ENCODE results near the gene EEF1A2. TPM values are rescaled to one million over a fixed set of nuclear protein-coding genes. Genes with fewer than 3 reads are reported as not detected.

The EEF1A2 gene
- total RNA-seq, 1 donor from 2014 or later = 37.6 TPM

DNA sequence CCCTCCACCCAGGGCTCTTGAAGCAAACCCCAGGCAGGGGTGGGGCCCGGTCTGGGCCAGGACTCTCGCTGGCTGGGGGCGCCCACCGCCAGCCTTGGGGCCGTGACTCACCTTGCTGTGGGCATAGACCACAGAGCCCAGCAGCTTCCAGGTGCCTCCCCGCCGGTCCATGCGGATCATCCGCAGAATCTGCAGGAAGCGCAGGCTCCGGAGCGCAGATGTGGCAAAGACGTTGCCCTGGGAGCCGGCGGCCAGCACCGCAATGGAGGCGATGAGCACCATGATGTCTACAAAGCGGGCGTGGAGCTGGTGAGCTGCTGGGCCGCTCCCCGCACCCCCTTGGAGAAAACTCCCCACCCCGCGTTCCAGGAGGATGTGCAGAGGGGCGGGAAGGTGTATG is 54.3 kb downstream of the EEF1A2 start:
- no peaks in the 10 kb centered on the region for H3K79me2 ChIP-seq (ENCODE audit: insufficient read depth, low read length)
- no peaks in the 10 kb centered on the region for H3K36me3 Mint-ChIP-seq (ENCODE audit: low read depth, unreplicated experiment)
- H3K4me1 ChIP-seq (ENCODE audit: insufficient read depth, low read length) = no peaks in the 10 kb centered on the region
- H4K20me1 ChIP-seq (ENCODE audit: insufficient read depth, low read length) = no peaks in the 10 kb centered on the region
- FAIRE-seq (no peak), DNase-seq (ENCODE audit: low read depth) (no peak)
- H3K4me3 ChIP-seq (ENCODE audit: insufficient read depth, low read depth, low read length) = no peak overlapping the region
- H2AFZ ChIP-seq (ENCODE audit: low read depth, low read length) = no peak overlapping the region
- H3K27me3 Mint-ChIP-seq (ENCODE audit: low read depth, unreplicated experiment) = peaks cover 17% of the 10 kb centered on the region
- no peaks in the 10 kb centered on the region for H3K4me1 Mint-ChIP-seq (ENCODE audit: low read depth, unreplicated experiment)
- H3K9ac ChIP-seq (ENCODE audit: low read length) = no peak overlapping the region
- no peak overlapping the region for H3K27ac Mint-ChIP-seq (ENCODE audit: unreplicated experiment)
- H3K4me2 ChIP-seq (ENCODE audit: low read length) = no peak overlapping the region
- no peak for TF ChIP-seq EZH2 (IDR thresholded peaks at IDR 0.05; ENCODE audit: insufficient read depth, low read length)
- TF ChIP-seq, protein P1, sequence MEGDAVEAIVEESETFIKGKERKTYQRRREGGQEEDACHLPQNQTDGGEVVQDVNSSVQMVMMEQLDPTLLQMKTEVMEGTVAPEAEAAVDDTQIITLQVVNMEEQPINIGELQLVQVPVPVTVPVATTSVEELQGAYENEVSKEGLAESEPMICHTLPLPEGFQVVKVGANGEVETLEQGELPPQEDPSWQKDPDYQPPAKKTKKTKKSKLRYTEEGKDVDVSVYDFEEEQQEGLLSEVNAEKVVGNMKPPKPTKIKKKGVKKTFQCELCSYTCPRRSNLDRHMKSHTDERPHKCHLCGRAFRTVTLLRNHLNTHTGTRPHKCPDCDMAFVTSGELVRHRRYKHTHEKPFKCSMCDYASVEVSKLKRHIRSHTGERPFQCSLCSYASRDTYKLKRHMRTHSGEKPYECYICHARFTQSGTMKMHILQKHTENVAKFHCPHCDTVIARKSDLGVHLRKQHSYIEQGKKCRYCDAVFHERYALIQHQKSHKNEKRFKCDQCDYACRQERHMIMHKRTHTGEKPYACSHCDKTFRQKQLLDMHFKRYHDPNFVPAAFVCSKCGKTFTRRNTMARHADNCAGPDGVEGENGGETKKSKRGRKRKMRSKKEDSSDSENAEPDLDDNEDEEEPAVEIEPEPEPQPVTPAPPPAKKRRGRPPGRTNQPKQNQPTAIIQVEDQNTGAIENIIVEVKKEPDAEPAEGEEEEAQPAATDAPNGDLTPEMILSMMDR (IDR thresholded peaks at IDR 0.05; ENCODE audit: insufficient read depth, low read depth, low read length) = no peak
- no peaks in the 10 kb centered on the region for H3K36me3 ChIP-seq (ENCODE audit: insufficient read depth, low read length)
- H3K9me3 ChIP-seq (ENCODE audit: insufficient read depth, low read depth, low read length) = no peaks in the 10 kb centered on the region
- peaks cover 2% of the 10 kb centered on the region for H3K27me3 ChIP-seq (ENCODE audit: insufficient read depth, low read length)
- H3K27ac ChIP-seq (ENCODE audit: low read depth, low read length) = no peak overlapping the region
- H3K9me3 Mint-ChIP-seq (ENCODE audit: unreplicated experiment) = no peaks in the 10 kb centered on the region
- no peak overlapping the region for H3K4me3 Mint-ChIP-seq (ENCODE audit: unreplicated experiment)

DNA sequence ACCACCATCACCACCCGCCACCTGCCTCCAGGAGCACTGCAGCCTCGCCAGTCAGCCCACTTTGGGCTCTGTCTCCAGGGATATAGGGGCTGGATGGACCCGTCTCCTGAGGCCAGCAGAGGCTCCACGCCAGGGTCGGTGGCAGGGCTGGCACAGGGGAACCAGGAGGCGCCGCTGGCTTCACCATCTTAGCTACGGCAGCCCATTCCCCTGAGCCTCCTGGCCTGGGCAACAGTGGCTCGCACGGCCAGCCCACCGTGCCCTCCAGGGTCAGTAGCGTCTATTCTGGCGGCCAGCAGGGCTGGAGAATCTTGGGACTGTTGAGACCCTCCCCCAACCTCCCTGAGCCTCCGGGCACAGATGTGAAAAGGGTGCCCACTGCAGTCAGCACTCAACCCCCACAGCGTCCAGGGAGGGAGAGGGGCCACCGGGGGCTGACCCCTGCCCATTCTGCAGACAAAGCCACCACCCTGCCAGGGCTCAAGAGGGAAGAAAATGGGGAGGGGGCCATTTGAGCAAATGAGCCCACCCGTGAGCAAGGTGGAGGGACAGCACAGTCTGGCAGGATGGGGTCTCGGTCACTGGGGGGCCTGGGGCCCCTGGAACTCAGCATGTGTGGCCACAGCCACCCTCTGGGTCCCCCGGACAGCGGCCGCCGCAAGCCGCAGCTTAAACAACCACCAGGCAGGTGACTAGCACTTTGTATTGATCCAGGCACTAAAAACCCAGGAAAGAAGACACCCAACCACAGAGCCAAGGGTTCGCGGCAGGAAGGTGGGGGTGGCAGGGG is 55.1 kb downstream of the EEF1A2 start:
- H3K79me2 ChIP-seq (ENCODE audit: insufficient read depth, low read length) = no peaks in the 10 kb centered on the region
- Mint-ChIP-seq H3K27me3 (ENCODE audit: low read depth, unreplicated experiment) (peaks cover 13% of the 10 kb centered on the region), H3K4me1 (ENCODE audit: low read depth, unreplicated experiment) (no peaks in the 10 kb centered on the region), H3K4me3 (ENCODE audit: unreplicated experiment) (no peak overlapping the region), H3K36me3 (ENCODE audit: low read depth, unreplicated experiment) (no peaks in the 10 kb centered on the region), H3K9me3 (ENCODE audit: unreplicated experiment) (no peaks in the 10 kb centered on the region), H3K27ac (ENCODE audit: unreplicated experiment) (no peak overlapping the region)
- no peak for FAIRE-seq
- no peaks in the 10 kb centered on the region for H3K9me3 ChIP-seq (ENCODE audit: insufficient read depth, low read depth, low read length)
- H3K4me1 ChIP-seq (ENCODE audit: insufficient read depth, low read length) = no peaks in the 10 kb centered on the region
- H3K27me3 ChIP-seq (ENCODE audit: insufficient read depth, low read length) = peaks cover 2% of the 10 kb centered on the region
- no peak overlapping the region for H3K4me2 ChIP-seq (ENCODE audit: low read length)
- no peaks in the 10 kb centered on the region for H4K20me1 ChIP-seq (ENCODE audit: insufficient read depth, low read length)
- no peak overlapping the region for H3K9ac ChIP-seq (ENCODE audit: low read length)
- H3K27ac ChIP-seq (ENCODE audit: low read depth, low read length) = no peak overlapping the region
- DNase-seq (ENCODE audit: low read depth) = no peak
- TF ChIP-seq EZH2 (IDR thresholded peaks at IDR 0.05; ENCODE audit: insufficient read depth, low read length) = no peak
- TF ChIP-seq, protein P1 (IDR thresholded peaks at IDR 0.05; ENCODE audit: insufficient read depth, low read depth, low read length) = no peak
- no peaks in the 10 kb centered on the region for H3K36me3 ChIP-seq (ENCODE audit: insufficient read depth, low read length)
- H2AFZ ChIP-seq (ENCODE audit: low read depth, low read length) = no peak overlapping the region
- no peak overlapping the region for H3K4me3 ChIP-seq (ENCODE audit: insufficient read depth, low read depth, low read length)

DNA sequence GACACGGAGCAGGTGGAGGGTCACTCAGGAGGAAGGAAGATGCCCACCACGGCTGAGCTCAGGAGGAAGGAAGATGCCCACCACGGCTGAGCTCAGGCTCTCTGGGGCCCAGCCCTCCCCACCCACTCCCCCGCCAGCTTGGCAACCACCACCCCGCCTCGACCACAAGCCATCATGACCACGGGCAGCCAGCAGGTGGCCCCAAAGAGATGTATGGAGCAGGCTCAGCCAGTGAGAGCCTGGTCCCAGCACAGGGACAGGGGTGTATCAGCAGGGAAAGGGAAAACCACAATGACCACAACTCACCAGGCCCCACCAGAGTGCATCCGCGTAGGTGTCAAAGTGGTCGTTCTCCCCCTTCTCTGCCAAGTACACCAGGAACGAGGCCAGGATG is 56.8 kb downstream of the EEF1A2 start:
- H3K27ac ChIP-seq (ENCODE audit: low read depth, low read length) = no peak overlapping the region
- H3K9me3 Mint-ChIP-seq (ENCODE audit: unreplicated experiment) = no peaks in the 10 kb centered on the region
- no peak overlapping the region for H3K4me3 ChIP-seq (ENCODE audit: insufficient read depth, low read depth, low read length)
- DNase-seq (ENCODE audit: low read depth) (peak; percentile 12), FAIRE-seq (no peak)
- H3K27me3 ChIP-seq (ENCODE audit: insufficient read depth, low read length) = peaks cover under 1% of the 10 kb centered on the region
- no peak overlapping the region for H3K27ac Mint-ChIP-seq (ENCODE audit: unreplicated experiment)
- H3K4me3 Mint-ChIP-seq (ENCODE audit: unreplicated experiment) = no peak overlapping the region
- H3K79me2 ChIP-seq (ENCODE audit: insufficient read depth, low read length) = no peaks in the 10 kb centered on the region
- peaks cover 7% of the 10 kb centered on the region for H3K27me3 Mint-ChIP-seq (ENCODE audit: low read depth, unreplicated experiment)
- no peak overlapping the region for H3K4me2 ChIP-seq (ENCODE audit: low read length)
- H4K20me1 ChIP-seq (ENCODE audit: insufficient read depth, low read length) = no peaks in the 10 kb centered on the region
- H3K4me1 Mint-ChIP-seq (ENCODE audit: low read depth, unreplicated experiment) = no peaks in the 10 kb centered on the region
- no peaks in the 10 kb centered on the region for H3K36me3 ChIP-seq (ENCODE audit: insufficient read depth, low read length)
- no peaks in the 10 kb centered on the region for H3K4me1 ChIP-seq (ENCODE audit: insufficient read depth, low read length)
- H2AFZ ChIP-seq (ENCODE audit: low read depth, low read length) = no peak overlapping the region
- H3K9me3 ChIP-seq (ENCODE audit: insufficient read depth, low read depth, low read length) = no peaks in the 10 kb centered on the region
- TF ChIP-seq EZH2 (IDR thresholded peaks at IDR 0.05; ENCODE audit: insufficient read depth, low read length) = no peak
- H3K36me3 Mint-ChIP-seq (ENCODE audit: low read depth, unreplicated experiment) = no peaks in the 10 kb centered on the region
- no peak overlapping the region for H3K9ac ChIP-seq (ENCODE audit: low read length)

Data from astrocyte (in vitro differentiated cells and primary cell).